ENCODE results near the gene BBOX1. TPM values are rescaled to one million over a fixed set of nuclear protein-coding genes. Genes with fewer than 3 reads are reported as not detected.

BBOX1 gene
- polyA plus RNA-seq, 3 donors: not detected

Other genes starting within 250 kb of the BBOX1 start
- gene FIBIN, start 46.7 kb upstream of the BBOX1 start, polyA plus RNA-seq: not detected

Measured in CD14-positive monocyte (primary cell).